CD4-positive, alpha-beta T cell (primary cell): Measurements from ENCODE around the gene NR2C2. TPM values are rescaled to one million over a fixed set of nuclear protein-coding genes. Genes with fewer than 3 reads are reported as not detected.

Experiments used
- ATAC-seq: fragments of 200-7000 bp; cut with Tn5 transposase; one replicate; pipeline ENCODE4 v1.10.0; 2022; ENCODE audit warnings: mild to moderate bottlenecking; ENCODE audit not compliant: poor library complexity
- CTCF ChIA-PET: fragments of 350-600 bp; sonication (Branson Sonifier 250); formaldehyde crosslinking; loops from one replicate; lab custom pipeline; 2021; ENCODE audit warnings: antibody characterized with exemption, inconsistent platforms; lab: Charles Lee
- POLR2A ChIA-PET: fragments of 350-600 bp; sonication (Branson Sonifier 250); formaldehyde crosslinking; loops from one replicate; lab custom pipeline; 2021; ENCODE audit warnings: antibody characterized with exemption, inconsistent platforms; lab: Charles Lee
- DNase-seq, 14 experiments: peaks; one replicate each; pipeline ENCODE4 v3.0.0-alpha.2; 2013 to 2020; ENCODE audit warnings: mixed read lengths in 2 of 14
- H3K27ac ChIP-seq, 2 donors: one replicate each; pipeline versions ENCODE4 v1.5.1 to v1.7.0; 2013; ENCODE audit warnings: low read length in 2 of 2, low read depth in 1 of 2, mild to moderate bottlenecking in 1 of 2
- H3K27me3 ChIP-seq, 2 experiments: 1 replicate in 1 of 2; 2 replicates in 1 of 2; pipeline versions ENCODE4 v1.6.1 to v1.7.0; 2013; ENCODE audit warnings: low read length in 2 of 2, control low read depth in 1 of 2, mild to moderate bottlenecking in 1 of 2, moderate library complexity in 1 of 2; ENCODE audit not compliant: insufficient read depth in 2 of 2, control insufficient read depth in 1 of 2
- H3K36me3 ChIP-seq: one replicate; pipeline ENCODE4 v1.6.1; 2013; ENCODE audit warnings: low read length, control low read depth; ENCODE audit not compliant: insufficient read depth
- H3K4me1 ChIP-seq: one replicate; pipeline ENCODE4 v1.6.1; 2013; ENCODE audit warnings: low read length, control low read depth; ENCODE audit not compliant: insufficient read depth
- H3K4me3 ChIP-seq: one replicate; pipeline ENCODE4 v1.5.1; 2013; ENCODE audit warnings: mild to moderate bottlenecking, low read length, moderate library complexity
- H3K9me3 ChIP-seq, 2 experiments: 1 replicate in 1 of 2; 2 replicates in 1 of 2; pipeline versions ENCODE4 v1.6.1 to v1.7.0; 2013; ENCODE audit warnings: low read length in 2 of 2, mild to moderate bottlenecking in 2 of 2, control low read depth in 1 of 2, moderate library complexity in 1 of 2; ENCODE audit not compliant: control insufficient read depth in 1 of 2, insufficient read depth in 1 of 2
- H3K27ac Mint-ChIP-seq: one replicate; pipeline ENCODE4 v1.8.0; 2020; ENCODE audit warnings: mixed read lengths
- H3K27me3 Mint-ChIP-seq: one replicate; pipeline ENCODE4 v1.8.0; 2021; ENCODE audit warnings: mixed read lengths
- H3K36me3 Mint-ChIP-seq: one replicate; pipeline ENCODE4 v1.8.0; 2021; ENCODE audit warnings: low read depth, mixed read lengths
- H3K4me1 Mint-ChIP-seq: one replicate; pipeline ENCODE4 v1.8.0; 2021; ENCODE audit warnings: low read depth, mixed read lengths
- H3K4me3 Mint-ChIP-seq: one replicate; pipeline ENCODE4 v1.8.0; 2020; ENCODE audit warnings: mild to moderate bottlenecking, mixed read lengths
- H3K9me3 Mint-ChIP-seq: one replicate; pipeline ENCODE4 v1.8.0; 2020; ENCODE audit warnings: mixed read lengths
- CTCF ChIP-seq: fragments of 200-600 bp; IDR thresholded peaks from one replicate; pipeline ENCODE4 v1.8.0; 2022; ENCODE audit warnings: antibody characterized with exemption, mild to moderate bottlenecking
- intact Hi-C, 2 experiments: fragments of 100-400 bp; cut with DNase I in 1 of 2; cut with micrococcal nuclease in 1 of 2; formaldehyde crosslinking; loops; one replicate each; pipeline versions ENCODE4 v1.15.1 to v1.9.0; 2023 to 2025; cut with DNase I, micrococcal nuclease
- total RNA-seq, 174 experiments: library from RNA in 2 of 174; stranded (reverse) in 2 of 174; gene quantifications; one replicate each; pipeline ENCODE4 v1.2.3 and lab custom pipeline; 2021 to 2026

NR2C2 gene
- total RNA-seq, 2 experiments from 2014 or later, result 37.0 to 42.1 TPM

- Histone ChIP-seq H3K4me1 (no peaks in the 10 kb centered on the region), H3K27ac (no peak overlapping the region), H3K27me3 (peaks cover 0 to 4% of the 10 kb centered on the region in 2 experiments), H3K36me3 (no peaks in the 10 kb centered on the region), H3K9me3 (peaks cover 9 to 11% of the 10 kb centered on the region in 2 experiments), H3K4me3 (no peak overlapping the region)
- no peak overlapping the region for H3K4me3 Mint-ChIP-seq
- ATAC-seq (no peak), DNase-seq (no peak)
- intact Hi-C loops, result no loop called here
- no peak for TF ChIP-seq CTCF
- H3K27me3 Mint-ChIP-seq, result no peaks in the 10 kb centered on the region
- peaks cover 8% of the 10 kb centered on the region for H3K9me3 Mint-ChIP-seq
- ChIA-PET CTCF (no interaction called here), POLR2A (no interaction called here)
- no peaks in the 10 kb centered on the region for H3K36me3 Mint-ChIP-seq
- H3K4me1 Mint-ChIP-seq, result no peaks in the 10 kb centered on the region
- no peak overlapping the region for H3K27ac Mint-ChIP-seq
Observed at GRCh38 chr3:14909250-14909649, 38.1 kb upstream of the NR2C2 start.

DNA sequence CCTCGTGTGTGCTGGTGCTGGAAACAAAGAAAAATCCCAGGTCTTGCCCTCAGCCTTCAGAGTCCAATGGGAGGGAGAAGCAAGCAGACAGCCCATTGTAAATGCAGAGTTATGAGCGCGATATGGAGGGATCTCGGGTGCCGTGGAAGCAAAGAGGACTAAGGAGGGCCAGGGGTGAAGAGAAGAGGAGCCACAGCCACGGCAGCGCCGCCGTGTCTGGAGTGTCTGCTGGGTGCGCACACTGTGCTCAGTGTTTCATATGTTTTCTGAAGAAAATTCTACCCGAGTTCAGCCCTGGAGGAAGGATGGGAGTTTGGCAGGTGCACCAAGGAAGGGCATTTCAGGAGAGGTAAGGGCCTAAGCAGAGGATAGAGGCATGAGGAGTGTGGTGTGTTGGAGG is 35.7 kb upstream of the NR2C2 start:
- ATAC-seq (no peak), DNase-seq (no peak)
- TF ChIP-seq CTCF, result no peak
- Mint-ChIP-seq H3K9me3 (no peaks in the 10 kb centered on the region), H3K27me3 (no peaks in the 10 kb centered on the region), H3K36me3 (no peaks in the 10 kb centered on the region), H3K4me3 (no peak overlapping the region), H3K27ac (no peak overlapping the region), H3K4me1 (no peaks in the 10 kb centered on the region)
- intact Hi-C loops, result no loop called here
- Histone ChIP-seq H3K36me3 (no peaks in the 10 kb centered on the region), H3K4me3 (no peak overlapping the region), H3K4me1 (no peaks in the 10 kb centered on the region), H3K27ac (no peak overlapping the region), H3K27me3 (peaks cover 0 to 4% of the 10 kb centered on the region in 2 experiments), H3K9me3 (peaks cover 0 to under 1% of the 10 kb centered on the region in 2 experiments)
- ChIA-PET CTCF (no interaction called here), POLR2A (no interaction called here)

- TF ChIP-seq CTCF, result no peak
- Mint-ChIP-seq H3K36me3 (no peaks in the 10 kb centered on the region), H3K9me3 (no peaks in the 10 kb centered on the region), H3K4me3 (no peak overlapping the region), H3K27me3 (no peaks in the 10 kb centered on the region), H3K27ac (no peak overlapping the region), H3K4me1 (no peaks in the 10 kb centered on the region)
- Histone ChIP-seq H3K36me3 (no peaks in the 10 kb centered on the region), H3K4me3 (no peak overlapping the region), H3K4me1 (no peaks in the 10 kb centered on the region), H3K9me3 (no peaks in the 10 kb centered on the region), H3K27ac (no peak overlapping the region), H3K27me3 (no peaks in the 10 kb centered on the region)
- ChIA-PET POLR2A (no interaction called here), CTCF (no interaction called here)
- no peak for DNase-seq
- no peak for ATAC-seq
- intact Hi-C loops, result no loop called here
Observed at GRCh38 chr3:14913071-14913925, 34.1 kb upstream of the NR2C2 start.
